DOHH2 (cell line): ENCODE measurements around the gene DMXL2.

Experiments
- EZH2phosphoT487 ChIP-seq: fragments of 200-600 bp; sonication (generic); IDR thresholded peaks from 2 replicates; pipeline ENCODE4 v1.6.1; 2017; ENCODE audit warnings: borderline replicate concordance, mild to moderate bottlenecking, antibody characterized with exemption, low read length, moderate library complexity, mixed read lengths
- TF ChIP-seq, protein P1 (sequence below): fragments of 200-600 bp; sonication (generic); IDR thresholded peaks from one replicate; pipeline ENCODE4 v1.5.1; 2014; ENCODE audit warnings: antibody characterized with exemption, mild to moderate bottlenecking, low read depth, low read length; ENCODE audit not compliant: poor library complexity, severe bottlenecking

DNA sequence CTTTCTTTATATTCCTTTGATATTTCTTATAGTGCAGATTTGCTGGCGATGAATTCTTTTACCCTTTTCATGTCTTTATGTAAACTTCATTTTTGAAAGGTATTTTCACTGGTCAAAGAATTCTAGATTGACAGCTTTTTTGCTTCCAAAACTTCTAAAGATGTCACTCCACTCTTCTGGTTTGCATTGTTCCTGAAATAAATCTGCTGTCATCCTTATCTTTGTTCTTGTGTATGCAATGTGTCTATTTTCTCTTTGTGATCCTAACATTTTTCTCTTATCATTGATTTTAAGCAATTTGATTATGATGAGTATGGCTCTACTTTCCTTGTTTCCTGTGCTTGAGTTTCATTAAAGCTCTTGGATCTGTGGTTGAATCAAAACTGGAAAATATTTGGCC lies 177.8 kb downstream of the DMXL2 start:
- TF ChIP-seq, protein P1, sequence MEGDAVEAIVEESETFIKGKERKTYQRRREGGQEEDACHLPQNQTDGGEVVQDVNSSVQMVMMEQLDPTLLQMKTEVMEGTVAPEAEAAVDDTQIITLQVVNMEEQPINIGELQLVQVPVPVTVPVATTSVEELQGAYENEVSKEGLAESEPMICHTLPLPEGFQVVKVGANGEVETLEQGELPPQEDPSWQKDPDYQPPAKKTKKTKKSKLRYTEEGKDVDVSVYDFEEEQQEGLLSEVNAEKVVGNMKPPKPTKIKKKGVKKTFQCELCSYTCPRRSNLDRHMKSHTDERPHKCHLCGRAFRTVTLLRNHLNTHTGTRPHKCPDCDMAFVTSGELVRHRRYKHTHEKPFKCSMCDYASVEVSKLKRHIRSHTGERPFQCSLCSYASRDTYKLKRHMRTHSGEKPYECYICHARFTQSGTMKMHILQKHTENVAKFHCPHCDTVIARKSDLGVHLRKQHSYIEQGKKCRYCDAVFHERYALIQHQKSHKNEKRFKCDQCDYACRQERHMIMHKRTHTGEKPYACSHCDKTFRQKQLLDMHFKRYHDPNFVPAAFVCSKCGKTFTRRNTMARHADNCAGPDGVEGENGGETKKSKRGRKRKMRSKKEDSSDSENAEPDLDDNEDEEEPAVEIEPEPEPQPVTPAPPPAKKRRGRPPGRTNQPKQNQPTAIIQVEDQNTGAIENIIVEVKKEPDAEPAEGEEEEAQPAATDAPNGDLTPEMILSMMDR: no peak
- no peak for TF ChIP-seq EZH2phosphoT487
